HL-60 (cell line): ENCODE data around the gene XK.

ENCODE experiments used
- DNase-seq, 2 experiments: peaks; one replicate each; pipeline ENCODE4 v3.0.0-alpha.2; 2010 to 2020; ENCODE audit warnings: low read depth in 1 of 2, low spot score in 1 of 2
- H3K27ac ChIP-seq: fragments of 250-450 bp; sonication (Bioruptor Pico); replicated peaks from 2 replicates; pipeline ENCODE4 v1.5.1; 2020; ENCODE audit warnings: mild to moderate bottlenecking, moderate library complexity
- H3K27me3 ChIP-seq: fragments of 250-450 bp; sonication (Bioruptor Pico); 2 replicates; pipeline ENCODE4 v1.5.1; 2021; ENCODE audit warnings: mild to moderate bottlenecking, moderate library complexity; ENCODE audit not compliant: insufficient read depth, poor library complexity, severe bottlenecking
- H3K4me3 ChIP-seq: replicated peaks from 2 replicates; pipeline ENCODE4 v1.5.1; 2011; ENCODE audit warnings: mild to moderate bottlenecking, control low read depth, low read length; ENCODE audit not compliant: insufficient read depth
- CTCF ChIP-seq: IDR thresholded peaks from one replicate; pipeline ENCODE4 v1.5.1; 2011; ENCODE audit warnings: low read length, control low read depth, inconsistent platforms; ENCODE audit not compliant: insufficient read depth
- GABPA ChIP-seq: IDR thresholded peaks from 2 replicates; pipeline ENCODE4 v1.6.1; 2012; ENCODE audit warnings: low read depth
- POLR2AphosphoS5 ChIP-seq: IDR thresholded peaks from 2 replicates; pipeline ENCODE4 v1.6.1; 2012; ENCODE audit warnings: low read depth
- SPI1 ChIP-seq: IDR thresholded peaks from 2 replicates; pipeline ENCODE4 v1.6.1; 2012; ENCODE audit warnings: low read depth, mild to moderate bottlenecking, borderline replicate concordance
- TF ChIP-seq, protein P1 (sequence below): IDR thresholded peaks from 2 replicates; pipeline ENCODE4 v1.6.1; 2012; ENCODE audit warnings: low read depth; ENCODE audit not compliant: insufficient replicate concordance

XK gene

DNA sequence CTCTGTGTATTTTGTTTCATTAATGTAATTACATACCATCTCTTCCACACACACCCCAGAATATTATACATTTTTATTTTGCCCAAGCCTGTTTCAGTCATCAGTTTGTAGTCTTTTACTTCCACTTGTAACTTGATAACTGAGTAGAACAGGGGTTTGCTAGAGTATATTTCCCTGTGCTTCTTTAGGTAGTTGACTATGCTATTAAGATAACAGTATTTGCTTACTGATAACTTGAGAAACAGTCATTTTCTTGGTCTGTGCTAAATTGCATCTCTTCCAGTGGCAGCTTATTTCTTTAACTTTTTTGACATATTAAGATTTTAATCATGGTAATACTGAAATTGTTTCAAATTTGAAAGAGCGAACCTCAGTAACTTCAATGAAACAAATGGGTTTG, 7.0 kb upstream of the XK start:
- H3K4me3 ChIP-seq = no peak overlapping the region
- no peak for DNase-seq
- H3K27ac ChIP-seq = no peak overlapping the region
- TF ChIP-seq SPI1 = no peak
- no peak for TF ChIP-seq POLR2AphosphoS5
- TF ChIP-seq, protein P1, sequence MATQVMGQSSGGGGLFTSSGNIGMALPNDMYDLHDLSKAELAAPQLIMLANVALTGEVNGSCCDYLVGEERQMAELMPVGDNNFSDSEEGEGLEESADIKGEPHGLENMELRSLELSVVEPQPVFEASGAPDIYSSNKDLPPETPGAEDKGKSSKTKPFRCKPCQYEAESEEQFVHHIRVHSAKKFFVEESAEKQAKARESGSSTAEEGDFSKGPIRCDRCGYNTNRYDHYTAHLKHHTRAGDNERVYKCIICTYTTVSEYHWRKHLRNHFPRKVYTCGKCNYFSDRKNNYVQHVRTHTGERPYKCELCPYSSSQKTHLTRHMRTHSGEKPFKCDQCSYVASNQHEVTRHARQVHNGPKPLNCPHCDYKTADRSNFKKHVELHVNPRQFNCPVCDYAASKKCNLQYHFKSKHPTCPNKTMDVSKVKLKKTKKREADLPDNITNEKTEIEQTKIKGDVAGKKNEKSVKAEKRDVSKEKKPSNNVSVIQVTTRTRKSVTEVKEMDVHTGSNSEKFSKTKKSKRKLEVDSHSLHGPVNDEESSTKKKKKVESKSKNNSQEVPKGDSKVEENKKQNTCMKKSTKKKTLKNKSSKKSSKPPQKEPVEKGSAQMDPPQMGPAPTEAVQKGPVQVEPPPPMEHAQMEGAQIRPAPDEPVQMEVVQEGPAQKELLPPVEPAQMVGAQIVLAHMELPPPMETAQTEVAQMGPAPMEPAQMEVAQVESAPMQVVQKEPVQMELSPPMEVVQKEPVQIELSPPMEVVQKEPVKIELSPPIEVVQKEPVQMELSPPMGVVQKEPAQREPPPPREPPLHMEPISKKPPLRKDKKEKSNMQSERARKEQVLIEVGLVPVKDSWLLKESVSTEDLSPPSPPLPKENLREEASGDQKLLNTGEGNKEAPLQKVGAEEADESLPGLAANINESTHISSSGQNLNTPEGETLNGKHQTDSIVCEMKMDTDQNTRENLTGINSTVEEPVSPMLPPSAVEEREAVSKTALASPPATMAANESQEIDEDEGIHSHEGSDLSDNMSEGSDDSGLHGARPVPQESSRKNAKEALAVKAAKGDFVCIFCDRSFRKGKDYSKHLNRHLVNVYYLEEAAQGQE = no peak
- no peak for TF ChIP-seq CTCF
- no peak for TF ChIP-seq GABPA
- peaks cover 2% of the 10 kb centered on the region for H3K27me3 ChIP-seq

DNA sequence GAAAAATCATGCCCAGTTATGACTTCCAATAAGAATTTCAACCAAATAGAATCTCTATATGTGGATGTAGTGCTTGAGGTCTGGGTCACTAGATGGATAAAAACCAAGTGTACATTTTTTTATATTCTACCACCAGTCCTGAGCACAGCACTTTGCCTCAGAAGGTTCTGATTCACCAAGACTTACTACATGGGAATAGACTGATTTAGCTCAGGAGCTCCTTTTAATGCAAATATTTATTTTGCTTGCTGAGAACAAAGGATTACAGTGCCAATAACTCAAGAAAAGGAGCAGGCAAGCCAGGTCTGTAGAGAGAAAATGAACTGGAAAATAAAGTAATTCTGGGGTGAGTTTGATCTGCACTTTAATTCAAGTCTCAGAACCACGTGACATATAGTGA, 6.4 kb upstream of the XK start:
- H3K4me3 ChIP-seq = no peak overlapping the region
- H3K27ac ChIP-seq = no peak overlapping the region
- H3K27me3 ChIP-seq = peaks cover 2% of the 10 kb centered on the region
- TF ChIP-seq SPI1 (no peak), POLR2AphosphoS5 (no peak), CTCF (no peak), GABPA (no peak)
- TF ChIP-seq, protein P1 = no peak
- no peak for DNase-seq

DNA sequence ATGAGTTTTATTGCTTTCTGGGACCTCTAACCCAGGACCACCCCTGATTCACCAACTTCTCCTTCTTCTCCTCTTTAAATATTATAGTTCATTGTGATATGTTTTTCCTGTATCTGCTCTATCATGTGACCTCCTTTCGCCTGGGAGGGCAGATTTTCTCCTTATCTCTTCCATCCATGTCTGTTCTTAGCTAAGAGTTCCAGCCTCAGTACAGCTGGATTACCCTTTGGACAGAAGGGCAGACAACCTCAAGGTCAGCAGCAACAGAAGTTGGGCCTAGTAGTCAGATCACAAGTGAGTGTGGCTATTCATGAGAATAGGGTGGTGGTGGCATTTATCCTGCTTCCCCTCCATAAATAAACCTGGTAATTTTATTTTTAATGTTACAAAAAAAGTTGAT, 5.7 kb upstream of the XK start:
- no peak for DNase-seq

More for the DNA sequence above, 5.7 kb upstream of the XK start:
- Histone ChIP-seq H3K27ac (no peak overlapping the region), H3K27me3 (peaks cover 2% of the 10 kb centered on the region), H3K4me3 (no peak overlapping the region)
- TF ChIP-seq CTCF (no peak), SPI1 (no peak), POLR2AphosphoS5 (no peak), GABPA (no peak)
- TF ChIP-seq, protein P1 = no peak
